ENCODE measurements around the gene MAP7D3. TPM values are rescaled to one million over a fixed set of nuclear protein-coding genes. Genes with fewer than 3 reads are reported as not detected.
"Not testable (repeated sequence)": the region's sequence is repeated elsewhere in the genome, so short reads cannot be mapped to it uniquely, and the experiment has no call there.

The MAP7D3 gene
- total RNA-seq, 1 donor from 2014 or later, result 28.1 TPM

- no peak for DNase-seq (ENCODE audit: low read depth)
Measured at GRCh38 chrX:136183917-136184316, 67.3 kb downstream of the MAP7D3 start.

- DNase-seq (ENCODE audit: low read depth), result peak; percentile 69
Measured at GRCh38 chrX:136183172-136183571, 68.0 kb downstream of the MAP7D3 start.

- DNase-seq (ENCODE audit: low read depth), result no peak
Measured at GRCh38 chrX:136182414-136182813, 68.8 kb downstream of the MAP7D3 start.

GRCh38 chrX:136179133-136179532, 72.1 kb downstream of the MAP7D3 start:
- DNase-seq (ENCODE audit: low read depth), result no peak

- DNase-seq (ENCODE audit: low read depth), result peak; percentile 96
Measured at GRCh38 chrX:136176399-136176825, 74.8 kb downstream of the MAP7D3 start.

GRCh38 chrX:136171420-136171819, 79.8 kb downstream of the MAP7D3 start:
- DNase-seq (ENCODE audit: low read depth), result no peak

GRCh38 chrX:136170139-136170800, 80.9 kb downstream of the MAP7D3 start:
- DNase-seq (ENCODE audit: low read depth), result peak; percentile 50

GRCh38 chrX:136168929-136169735, 82.1 kb downstream of the MAP7D3 start:
- DNase-seq (ENCODE audit: low read depth), result peak; percentile 91

- DNase-seq (ENCODE audit: low read depth), result not testable (repeated sequence)
Measured at GRCh38 chrX:136167989-136168388, 83.2 kb downstream of the MAP7D3 start.

GRCh38 chrX:136166221-136166855, 84.9 kb downstream of the MAP7D3 start:
- peak; percentile 44 for DNase-seq (ENCODE audit: low read depth)

- no peak for DNase-seq (ENCODE audit: low read depth)
Measured at GRCh38 chrX:136165406-136165805, 85.8 kb downstream of the MAP7D3 start.

GRCh38 chrX:136163689-136164088, 87.5 kb downstream of the MAP7D3 start:
- DNase-seq (ENCODE audit: low read depth), result no peak

Other genes starting within 250 kb of the MAP7D3 start
- 19.3 and 86.2 TPM in 2 replicates for gene FHL1, start 103.9 kb downstream of the MAP7D3 start, total RNA-seq
- gene ADGRG4, start 49.6 kb upstream of the MAP7D3 start, total RNA-seq, result under 0.01 TPM in 1 of 2 replicates, not detected in the other
- 0.05 TPM in 1 of 2 replicates, not detected in the other for gene BRS3, start 236.5 kb upstream of the MAP7D3 start, total RNA-seq
- 20.5 and 65.0 TPM in 2 replicates for gene HTATSF1, start 246.2 kb upstream of the MAP7D3 start, total RNA-seq

All from renal cortical epithelial cell (primary cell).